Measurements from ENCODE around the gene ATP8B1. TPM values are rescaled to one million over a fixed set of nuclear protein-coding genes. Genes with fewer than 3 reads are reported as not detected.

The ATP8B1 gene
- total and polyA plus RNA-seq, 2 of the 8 experiments (the other 6 are each of a cell fraction or from before 2014, with no cell fraction given) = 1.1 to 4.6 TPM

DNA sequence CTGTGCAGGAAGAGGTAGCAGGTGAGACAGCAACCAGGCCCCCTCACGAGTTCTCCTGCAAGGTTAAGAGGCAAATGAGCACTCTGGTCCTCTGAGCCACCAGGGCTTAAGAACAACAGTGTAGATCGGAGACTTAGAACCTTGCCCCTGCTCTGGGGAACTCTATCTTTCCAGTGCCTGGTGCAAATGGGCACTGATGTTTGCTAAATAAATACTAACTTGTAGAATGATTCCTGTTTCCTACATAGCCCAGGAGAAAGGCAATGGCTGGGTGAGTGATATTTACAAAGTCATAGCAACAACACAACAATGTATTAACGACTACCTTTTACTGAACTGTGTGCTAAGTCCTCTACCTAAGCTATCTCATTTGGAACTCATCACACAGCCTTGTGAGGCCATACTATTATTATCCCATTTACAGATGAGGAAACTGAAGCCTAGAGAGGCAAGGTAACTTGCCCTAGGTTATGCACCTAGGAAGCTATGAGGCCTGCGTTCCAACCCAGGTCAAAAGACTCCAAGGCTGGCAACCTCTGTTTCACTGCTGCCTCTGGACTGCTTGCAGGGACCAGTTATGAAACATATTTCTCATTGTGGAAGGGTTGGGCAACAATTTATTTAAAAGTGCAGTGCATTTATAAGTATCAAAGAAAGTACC lies 4.3 kb downstream of the ATP8B1 start:
- DNase-seq (ENCODE audit: low read depth in 1 of 2, low spot score in 2 of 2) (no peak), FAIRE-seq (no peak)
- H3K4me3 ChIP-seq (ENCODE audit: extremely low read depth in 1 of 4, insufficient read depth in 2 of 4, low read depth in 3 of 4, low read length in 4 of 4) = no peak overlapping the region
- no peak overlapping the region for H4K5ac ChIP-seq (ENCODE audit: insufficient read length, low read depth, low read length)
- no peak overlapping the region for H2BK5ac ChIP-seq (ENCODE audit: low read depth, low read length)
- no peak overlapping the region for H3K18ac ChIP-seq (ENCODE audit: extremely low read depth, low read length)
- H3K4me1 ChIP-seq (replicated peaks in 1 of 4; ENCODE audit: control insufficient read depth in 3 of 4, insufficient read depth in 4 of 4, low read length in 3 of 4) = peaks cover under 1 to 8% (median 2%) of the 10 kb centered on the region in 4 experiments; a peak in 6 of 7 replicates
- no peak overlapping the region for H2BK20ac ChIP-seq (ENCODE audit: low read length)
- H3K56ac ChIP-seq (replicated peaks; ENCODE audit: insufficient read length, low read depth, low read length) = no peak overlapping the region
- H3K4ac ChIP-seq (replicated peaks; ENCODE audit: insufficient read length, low read depth, low read length) = no peak overlapping the region
- no peak overlapping the region for H4K8ac ChIP-seq (ENCODE audit: extremely low read depth, insufficient read depth, low read length)
- H2BK12ac ChIP-seq (ENCODE audit: low read depth, low read length) = no peak overlapping the region
- no peak for TF ChIP-seq SRF (IDR thresholded peaks at IDR 0.05; ENCODE audit: low read depth, low read length)
- TF ChIP-seq E2F6 (IDR thresholded peaks at IDR 0.05) = no peak
- no peak for TF ChIP-seq POLR2A (IDR thresholded peaks at IDR 0.05; ENCODE audit: control extremely low read depth in 1 of 2, low read depth in 2 of 2, low read length in 2 of 2)
- TF ChIP-seq SAP30 (IDR thresholded peaks at IDR 0.05; ENCODE audit: insufficient read depth, insufficient replicate concordance, low read length) = no peak
- no peak for TF ChIP-seq HDAC6 (IDR thresholded peaks at IDR 0.05; ENCODE audit: low read depth, low read length)
- no peak for TF ChIP-seq SUZ12 (IDR thresholded peaks at IDR 0.05; ENCODE audit: low read length)
- TF ChIP-seq HDAC2 (IDR thresholded peaks at IDR 0.05; ENCODE audit: borderline replicate concordance in 1 of 2, low read depth in 2 of 2, low read length in 2 of 2) = no peak
- TF ChIP-seq MAX (IDR thresholded peaks at IDR 0.05) = no peak
- TF ChIP-seq JUND (IDR thresholded peaks at IDR 0.05; ENCODE audit: low read length) = no peak
- TF ChIP-seq SP1 (IDR thresholded peaks at IDR 0.05; ENCODE audit: low read depth, low read length) = no peak
- no peak overlapping the region for H3K23ac ChIP-seq (ENCODE audit: insufficient read length)
- H3K9me3 ChIP-seq (ENCODE audit: insufficient read depth in 2 of 2, low read depth in 1 of 2, low read length in 1 of 2) = no peaks in the 10 kb centered on the region
- H3K14ac ChIP-seq (ENCODE audit: insufficient read length) = no peak overlapping the region
- peaks cover 21% of the 10 kb centered on the region for H3K23me2 ChIP-seq (ENCODE audit: low read depth, low read length)
- no peak overlapping the region for H2AFZ ChIP-seq (ENCODE audit: low read length)
- no peak overlapping the region for H3K9ac ChIP-seq (replicated peaks in 1 of 4; ENCODE audit: extremely low read depth in 1 of 4, low read depth in 3 of 4, low read length in 3 of 4)
- no peak overlapping the region for H3K27ac ChIP-seq (ENCODE audit: low read depth, low read length)
- no peak overlapping the region for H3K4me2 ChIP-seq (ENCODE audit: insufficient read depth in 1 of 2, low read depth in 2 of 2, low read length in 2 of 2)
- 95% methylated on average over 4 of the region's 4 CpGs; no CpG with 5 or more reads in 1 of the 2 experiments for WGBS, 2 experiments (ENCODE audit: extremely low coverage in 1 of 2, insufficient coverage in 1 of 2, insufficient read length in 1 of 2, insufficient replicate concordance in 2 of 2, low coverage in 1 of 2, low lambda C conversion rate in 2 of 2, missing lambda C conversion rate in 1 of 2)
- no peak overlapping the region for H2BK120ac ChIP-seq (replicated peaks; ENCODE audit: low read depth, low read length)
- CTCF ChIA-PET (ENCODE audit: partially characterized antibody) = no interaction called here
- H3K79me2 ChIP-seq (ENCODE audit: control insufficient read depth in 1 of 2, insufficient read depth in 2 of 2, low read length in 2 of 2) = no peaks in the 10 kb centered on the region
- no peak overlapping the region for H4K91ac ChIP-seq (replicated peaks; ENCODE audit: insufficient read length, low read length)
- H4K20me1 ChIP-seq (replicated peaks in 1 of 2; ENCODE audit: control insufficient read depth in 1 of 2, insufficient read depth in 2 of 2, low read length in 2 of 2) = no peaks in the 10 kb centered on the region
- peaks cover 1 to 35% (median 23%) of the 10 kb centered on the region in 4 experiments for H3K27me3 ChIP-seq (replicated peaks in 1 of 4; ENCODE audit: control insufficient read depth in 3 of 4, extremely low read depth in 1 of 4, insufficient read depth in 3 of 4, low read length in 3 of 4)
- H3K36me3 ChIP-seq (ENCODE audit: control insufficient read depth in 2 of 4, insufficient read depth in 4 of 4, low read length in 3 of 4) = no peaks in the 10 kb centered on the region
- POLR2A ChIA-PET (ENCODE audit: partially characterized antibody) = no interaction called here
- H3K79me1 ChIP-seq (ENCODE audit: low read depth, low read length) = no peaks in the 10 kb centered on the region
- H2AK5ac ChIP-seq (ENCODE audit: low read depth, low read length) = no peak overlapping the region
- no peak overlapping the region for H2BK15ac ChIP-seq (ENCODE audit: low read length)

All from H1 (cell line).